SKM-1 treated with dmso at 0.1 percent for 144 hours (cell line): ENCODE results near the gene PSKH1.
"Not testable (repeated sequence)": the region's sequence is repeated elsewhere in the genome, so short reads cannot be mapped to it uniquely, and the experiment has no call there.

Source experiments
- DNase-seq: peaks from one replicate; lab custom pipeline; 2025; ENCODE audit not compliant: unreplicated experiment; lab: John Stamatoyannopoulos, UW

Gene PSKH1

GRCh38 chr16:67885976-67886375, 7.1 kb upstream of the PSKH1 start:
- no peak for DNase-seq

GRCh38 chr16:67886387-67886786, 6.7 kb upstream of the PSKH1 start:
- DNase-seq: no peak

GRCh38 chr16:67888331-67888730, 4.7 kb upstream of the PSKH1 start:
- no peak for DNase-seq

GRCh38 chr16:67892375-67892774, 679 bp upstream of the PSKH1 start:
- DNase-seq: no peak

GRCh38 chr16:67893743-67894399, 817 bp downstream of the PSKH1 start:
- DNase-seq: no peak

- DNase-seq: no peak
Observed at GRCh38 chr16:67897231-67897630, 4.2 kb downstream of the PSKH1 start.

- no peak for DNase-seq
Observed at GRCh38 chr16:67901734-67902133, 8.7 kb downstream of the PSKH1 start.

- DNase-seq: no peak
Observed at GRCh38 chr16:67902831-67903230, 9.8 kb downstream of the PSKH1 start.

GRCh38 chr16:67907397-67908180, 14.5 kb downstream of the PSKH1 start:
- no peak for DNase-seq

- no peak for DNase-seq
Observed at GRCh38 chr16:67909056-67909742, 16.1 kb downstream of the PSKH1 start.

GRCh38 chr16:67910158-67910557, 17.1 kb downstream of the PSKH1 start:
- DNase-seq: no peak

GRCh38 chr16:67914758-67915495, 21.9 kb downstream of the PSKH1 start:
- DNase-seq: no peak

- not testable (repeated sequence) for DNase-seq
Observed at GRCh38 chr16:67915496-67915769, 22.4 kb downstream of the PSKH1 start.

- DNase-seq: no peak
Observed at GRCh38 chr16:67915831-67916723, 23.0 kb downstream of the PSKH1 start.

GRCh38 chr16:67917140-67917851, 24.2 kb downstream of the PSKH1 start:
- no peak for DNase-seq

- DNase-seq: no peak
Observed at GRCh38 chr16:67917852-67918236, 24.8 kb downstream of the PSKH1 start.

- DNase-seq: no peak
Observed at GRCh38 chr16:67919622-67920221, 26.7 kb downstream of the PSKH1 start.

- no peak for DNase-seq
Observed at GRCh38 chr16:67922221-67922620, 29.2 kb downstream of the PSKH1 start.

- no peak for DNase-seq
Observed at GRCh38 chr16:67922740-67923139, 29.7 kb downstream of the PSKH1 start.
